ENCODE results near the gene SIX6.
"Not testable (repeated sequence)": the region's sequence is repeated elsewhere in the genome, so short reads cannot be mapped to it uniquely, and the experiment has no call there.

The SIX6 gene

DNA sequence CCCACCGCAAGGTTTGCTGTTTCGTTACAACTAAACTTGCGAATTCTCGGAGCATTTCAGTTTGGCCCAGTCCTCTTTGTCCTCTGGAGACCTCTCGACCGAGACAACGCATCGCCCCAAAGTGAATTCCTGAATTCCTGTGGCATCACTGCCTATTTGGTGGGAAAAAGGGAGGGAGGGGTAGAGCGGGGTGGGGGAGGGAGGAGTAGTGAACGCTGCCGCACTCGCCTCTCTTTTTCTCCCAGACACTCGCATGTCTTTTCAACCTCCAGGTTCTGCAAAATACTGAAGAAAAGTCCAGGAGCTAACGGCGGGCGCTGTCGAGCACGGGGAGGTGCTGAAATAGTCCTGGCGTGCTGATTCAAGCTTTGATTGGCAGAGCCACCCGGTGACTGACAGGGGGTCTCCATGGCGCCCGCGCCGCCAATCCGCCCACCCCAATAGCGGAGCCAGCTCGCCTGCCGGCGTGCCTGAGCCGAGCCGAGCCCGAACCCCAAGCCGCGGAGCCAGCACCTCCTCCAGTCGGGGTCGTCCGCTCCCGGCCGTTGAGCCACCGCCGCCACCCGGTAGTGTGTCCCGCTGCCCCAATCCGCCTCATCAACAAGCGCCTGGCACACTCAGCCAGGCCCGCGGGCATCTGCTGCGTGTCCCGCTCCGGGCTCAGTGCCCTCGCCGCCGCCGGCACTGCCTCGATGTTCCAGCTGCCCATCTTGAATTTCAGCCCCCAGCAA is at the start of gene SIX6:
Gene SIX6 (plus strand): TSS at position 440 of the 731 bp plus-strand sequence. CDS start 253 bp downstream, at position 693.
- DNase-seq (ENCODE audit: low spot score) = no peak

DNA sequence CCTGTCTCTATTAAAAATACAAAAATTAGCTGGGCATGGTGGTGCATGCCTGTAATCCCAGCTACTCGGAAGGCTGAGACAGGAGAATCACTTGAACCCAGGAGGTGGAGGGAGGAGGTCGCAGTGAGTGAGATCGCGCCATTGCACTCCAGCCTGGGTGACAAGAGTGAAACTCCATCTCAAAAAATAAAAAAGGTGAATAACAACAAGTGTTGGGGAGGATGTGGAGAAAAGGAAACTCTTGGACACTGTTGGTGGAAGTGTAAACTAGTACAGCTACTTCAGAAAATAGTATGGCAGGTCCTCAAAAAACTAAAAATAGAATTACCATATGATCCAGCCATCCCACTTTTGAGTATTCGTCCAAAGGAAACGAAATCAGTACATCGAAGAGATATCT is 28.7 kb upstream of the SIX6 start:
- DNase-seq (ENCODE audit: low spot score) = not testable (repeated sequence)

DNA sequence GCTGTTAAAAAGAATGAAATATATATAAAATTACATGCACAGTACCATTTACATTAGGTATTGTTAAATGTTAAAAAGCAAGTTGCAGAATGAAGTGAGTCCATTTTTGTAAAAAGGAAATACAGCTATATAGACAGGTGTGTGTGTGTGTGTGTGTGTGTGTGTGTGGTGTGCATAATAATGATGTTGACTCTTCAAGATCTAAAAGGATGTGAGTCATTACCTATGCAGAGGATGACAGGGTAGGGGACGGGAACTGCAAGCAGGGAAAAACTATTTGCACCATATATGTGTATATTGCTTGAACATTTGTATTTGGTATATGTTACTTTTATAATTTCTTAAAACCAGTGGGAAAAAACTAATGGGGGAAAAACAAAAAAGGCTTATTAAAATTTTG is 26.2 kb upstream of the SIX6 start:
- no peak for DNase-seq (ENCODE audit: low spot score)

DNA sequence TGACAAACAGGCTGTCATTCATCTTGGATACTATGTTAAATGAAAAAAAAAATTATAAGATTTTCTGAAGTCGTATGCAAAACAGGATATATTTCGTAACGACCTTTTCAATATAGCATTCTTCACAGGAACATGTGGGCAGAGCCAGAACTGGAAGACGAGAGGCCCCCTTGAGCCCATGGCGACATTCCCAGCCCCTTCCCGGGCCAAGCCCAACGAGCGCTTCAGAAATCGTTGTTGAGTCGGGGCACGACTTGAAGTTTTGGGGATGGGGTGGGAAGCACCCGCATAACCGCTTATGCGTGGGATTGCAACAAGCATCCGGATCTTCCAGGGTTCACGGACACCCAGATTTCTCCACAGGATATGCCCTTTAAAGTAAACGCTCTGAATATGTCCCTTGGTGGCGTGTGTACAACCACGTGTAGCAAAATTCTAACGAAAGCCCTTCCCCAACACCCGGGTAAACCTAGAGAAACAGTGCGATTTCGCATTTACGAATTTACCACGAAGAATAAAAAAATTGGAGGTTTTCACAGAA is 23.8 kb upstream of the SIX6 start:
- no peak for DNase-seq (ENCODE audit: low spot score)

DNA sequence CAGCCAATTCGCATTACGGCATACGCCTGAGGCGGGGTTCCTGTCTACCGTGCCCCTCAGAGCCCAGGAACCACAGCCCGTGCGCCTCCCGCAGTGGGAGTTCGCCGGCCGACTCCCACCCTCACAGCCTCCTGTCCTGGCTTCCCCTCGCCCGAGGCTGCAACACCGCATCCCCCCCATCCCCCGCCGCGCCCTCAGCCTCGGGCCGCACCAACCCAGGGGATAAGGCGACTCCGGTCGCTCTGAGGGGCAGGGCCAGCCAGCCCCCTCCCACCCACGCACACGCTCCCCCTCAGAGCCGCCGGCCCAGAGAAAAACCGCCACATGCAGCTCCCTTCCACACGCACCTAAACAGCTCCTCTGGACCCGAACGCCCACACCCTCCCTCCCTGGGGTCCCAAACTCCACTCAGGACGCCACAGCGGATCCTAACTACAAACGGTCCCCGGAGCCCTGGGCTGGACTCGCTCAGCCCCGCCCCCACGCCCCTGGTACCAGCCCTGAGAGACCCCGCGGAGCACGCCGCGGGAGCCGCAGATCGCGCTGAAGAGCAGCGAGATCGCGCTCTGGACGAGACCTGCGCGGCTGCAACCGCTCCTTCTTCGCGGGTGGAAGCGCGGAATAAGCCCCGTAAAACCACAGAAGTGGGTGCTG is 23.2 kb upstream of the SIX6 start, which contains the start of gene C14orf39:
Gene C14orf39 (minus strand): TSS at position 466 of the 654 bp plus-strand sequence. CDS start 985 bp downstream, outside the sequence.
- no peak for DNase-seq (ENCODE audit: low spot score)

DNA sequence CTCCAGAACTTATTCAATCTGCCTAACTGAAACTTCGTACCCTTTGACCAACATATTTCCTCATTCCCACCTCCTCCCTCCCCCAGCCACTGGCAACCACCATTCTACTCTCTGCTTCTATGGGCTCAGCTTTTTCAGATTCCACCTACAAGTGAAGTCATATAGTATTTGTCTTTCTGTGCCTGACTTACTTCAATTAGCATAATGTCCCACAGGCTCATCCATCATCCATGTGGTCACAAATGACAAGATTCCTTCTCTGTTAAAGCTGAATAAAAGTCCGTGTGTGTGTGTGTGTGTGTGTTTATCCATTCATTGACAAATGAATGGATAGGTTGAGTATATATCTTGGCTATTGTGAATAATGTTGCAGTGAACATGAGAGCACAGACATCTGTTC is 21.7 kb upstream of the SIX6 start:
- DNase-seq (ENCODE audit: low spot score) = no peak

DNA sequence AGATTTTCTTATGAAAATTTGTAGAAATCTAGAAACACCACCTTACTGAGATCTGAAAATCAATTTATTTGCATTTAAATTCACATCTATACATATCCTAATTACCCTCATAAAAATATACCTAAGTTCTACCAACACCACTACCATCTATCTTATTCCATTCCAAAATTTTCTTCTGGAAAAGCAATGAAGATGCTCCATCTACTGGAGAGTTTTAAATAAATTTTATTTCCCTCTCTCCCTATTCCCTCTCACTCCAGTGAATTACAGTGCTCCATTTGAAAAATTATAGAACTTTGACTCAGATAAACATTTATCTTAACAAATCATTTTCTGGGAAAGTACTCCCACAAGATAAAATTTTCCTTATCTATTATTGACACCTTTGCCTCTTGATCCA is 20.8 kb upstream of the SIX6 start:
- DNase-seq (ENCODE audit: low spot score) = no peak

DNA sequence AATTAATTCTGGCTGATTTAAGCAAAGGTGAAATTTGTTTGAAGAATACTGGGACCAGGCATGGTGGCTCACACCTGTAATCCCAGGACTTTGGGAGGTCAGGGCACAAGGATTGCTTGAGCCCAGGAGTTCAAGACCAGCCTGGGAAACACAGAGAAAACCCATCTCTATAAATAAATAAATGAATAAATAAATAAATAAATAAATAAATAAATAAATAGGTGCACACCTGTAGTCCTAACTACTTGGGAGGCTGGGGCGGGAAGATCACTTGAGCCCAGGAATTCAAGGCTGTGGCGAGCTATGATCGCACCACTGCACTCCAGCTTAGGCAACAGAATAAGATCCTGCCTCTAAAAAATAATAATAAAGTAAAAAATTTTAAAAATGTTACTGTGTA is 18.7 kb upstream of the SIX6 start:
- no peak for DNase-seq (ENCODE audit: low spot score)

DNA sequence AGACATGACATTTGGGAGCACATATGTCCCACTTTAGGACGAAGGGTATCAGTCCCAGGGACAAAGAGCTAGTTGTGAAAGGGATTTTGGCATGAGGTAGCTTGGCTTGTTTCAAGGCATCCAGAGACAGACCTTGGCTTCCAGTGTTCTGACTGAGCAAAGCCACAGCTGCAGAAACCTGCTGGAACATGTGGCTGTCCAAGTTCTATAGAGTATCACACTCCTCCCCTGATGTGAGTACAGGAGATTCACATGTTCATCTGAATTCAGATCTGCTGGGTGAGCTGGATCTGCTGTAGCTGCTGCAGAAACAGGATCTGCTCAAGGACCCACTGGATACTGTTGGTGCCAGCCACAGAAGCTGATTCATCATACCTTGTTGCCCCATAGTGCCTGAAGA is 13.0 kb upstream of the SIX6 start:
- no peak for DNase-seq (ENCODE audit: low spot score)

DNA sequence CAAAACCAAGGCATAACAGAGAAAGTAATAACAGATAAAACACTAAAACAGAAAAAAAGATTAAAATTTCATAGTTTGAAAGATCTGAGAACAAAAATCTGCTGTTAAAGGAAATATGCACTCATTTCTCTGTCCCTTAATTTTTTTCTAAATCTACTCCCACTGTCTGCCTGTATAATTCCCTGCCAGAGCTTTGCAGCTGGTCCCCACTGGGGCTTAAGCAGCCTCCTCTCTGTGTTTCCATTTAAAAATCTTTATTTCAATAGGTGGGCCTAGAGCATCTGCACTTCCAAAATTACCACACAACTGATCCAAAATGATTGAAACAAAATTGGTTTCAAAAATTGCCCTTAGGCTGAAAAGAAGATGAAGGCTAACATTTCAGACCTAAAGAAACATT is 6.4 kb upstream of the SIX6 start:
- DNase-seq (ENCODE audit: low spot score) = no peak

DNA sequence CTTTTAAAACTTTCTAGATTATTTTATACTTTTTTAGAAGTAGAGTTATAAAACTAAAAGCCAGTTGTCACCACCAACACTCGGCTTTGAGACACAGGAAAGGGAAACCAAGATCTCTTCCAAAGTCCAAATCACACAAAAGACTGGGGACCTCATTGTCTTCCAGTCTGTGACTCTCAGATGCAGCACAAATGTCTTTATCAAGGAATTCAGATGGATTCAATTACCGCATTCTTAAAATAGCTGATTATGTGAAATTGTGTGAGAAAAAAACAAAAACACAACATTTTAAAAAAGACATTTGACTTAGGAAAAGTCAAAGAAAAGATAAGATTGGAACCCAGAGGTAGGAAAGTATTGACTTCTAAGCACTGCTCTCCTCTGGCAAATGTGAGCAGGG is 3.5 kb upstream of the SIX6 start:
- no peak for DNase-seq (ENCODE audit: low spot score)

DNA sequence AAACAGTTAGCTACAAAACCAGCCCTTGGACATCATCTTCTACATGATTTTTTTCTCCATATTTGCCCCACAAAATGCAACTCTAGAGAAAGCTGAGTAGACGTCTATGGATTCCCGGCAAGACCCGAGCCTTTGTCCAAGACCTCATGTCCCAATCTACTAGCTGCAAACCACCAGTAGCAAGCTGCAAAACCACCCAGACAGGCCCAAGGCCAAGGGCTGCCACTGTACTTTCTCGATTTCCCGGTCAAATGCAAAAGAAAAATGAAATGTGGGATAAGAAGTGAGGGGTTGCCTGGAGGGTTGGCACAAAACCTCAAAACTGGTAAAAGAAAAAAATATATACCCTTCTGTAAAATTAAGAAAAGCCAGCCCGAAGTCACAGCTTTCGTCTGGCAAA is 2.9 kb upstream of the SIX6 start:
- DNase-seq (ENCODE audit: low spot score) = no peak

DNA sequence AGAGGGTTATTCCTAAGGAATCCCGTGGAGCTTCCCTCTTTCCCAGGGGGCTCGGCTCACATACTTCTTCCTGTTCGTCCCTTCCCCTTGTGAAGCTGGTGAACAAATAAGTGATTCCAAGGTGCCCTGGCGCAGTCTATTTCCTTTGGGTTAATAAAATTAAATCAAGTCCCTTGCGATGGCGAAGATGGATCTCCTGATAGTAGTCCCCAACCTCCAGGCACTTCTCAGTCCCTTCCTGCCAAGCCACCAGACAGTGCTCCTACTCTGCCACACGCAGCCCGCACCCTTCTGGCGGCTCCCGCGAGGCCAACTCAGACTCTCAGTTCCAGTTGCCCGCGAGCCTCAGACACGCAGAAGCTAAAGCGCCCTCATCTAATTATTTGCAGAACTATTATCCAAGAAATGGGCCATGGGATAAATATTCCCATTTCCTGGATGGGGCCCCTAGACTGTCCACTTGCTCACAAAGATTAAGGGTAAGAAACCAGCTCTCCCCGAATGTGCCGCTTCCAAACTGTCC is 2.4 kb upstream of the SIX6 start:
- DNase-seq (ENCODE audit: low spot score) = no peak

DNA sequence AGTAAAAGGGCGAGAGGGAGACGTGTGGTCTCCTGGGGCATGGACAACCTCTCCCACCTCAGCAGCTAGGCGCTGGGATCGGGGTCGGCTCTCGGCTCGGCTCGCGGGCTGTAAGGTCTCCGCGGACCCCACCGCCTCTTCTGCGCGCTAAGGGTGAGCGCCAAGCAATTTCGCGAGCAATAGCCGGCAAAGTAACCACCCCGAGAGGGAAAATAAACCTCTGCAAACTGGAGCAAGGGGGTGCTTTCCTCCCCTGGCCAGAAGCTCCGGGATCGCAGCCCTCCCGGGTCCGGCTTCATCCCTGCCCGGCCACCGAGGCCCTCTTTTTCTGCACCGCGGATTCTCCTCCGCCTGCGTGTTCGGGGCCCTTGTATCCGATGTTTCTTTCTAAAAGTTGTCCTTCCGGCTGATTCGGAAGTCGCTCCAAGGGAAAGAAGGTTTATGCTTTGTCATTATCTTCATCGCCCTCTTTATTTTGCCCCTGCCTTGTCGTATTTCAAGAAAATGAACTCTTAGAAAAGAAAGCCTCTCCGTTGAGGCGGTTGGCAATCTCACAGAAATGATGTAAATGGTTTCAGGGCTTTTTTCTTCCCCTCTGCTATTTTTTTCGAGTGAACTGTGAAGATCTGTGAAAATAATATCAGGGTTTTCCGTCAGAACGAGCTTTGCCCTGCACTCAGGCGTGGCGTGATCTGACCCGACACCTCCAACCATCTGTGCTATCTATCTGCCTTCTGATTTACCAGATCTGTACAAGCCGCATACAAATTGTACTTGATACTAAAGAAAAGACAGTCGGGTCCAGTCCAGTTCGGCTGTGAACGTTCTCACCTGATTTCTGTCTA is 1.7 kb upstream of the SIX6 start:
- no peak for DNase-seq (ENCODE audit: low spot score)

DNA sequence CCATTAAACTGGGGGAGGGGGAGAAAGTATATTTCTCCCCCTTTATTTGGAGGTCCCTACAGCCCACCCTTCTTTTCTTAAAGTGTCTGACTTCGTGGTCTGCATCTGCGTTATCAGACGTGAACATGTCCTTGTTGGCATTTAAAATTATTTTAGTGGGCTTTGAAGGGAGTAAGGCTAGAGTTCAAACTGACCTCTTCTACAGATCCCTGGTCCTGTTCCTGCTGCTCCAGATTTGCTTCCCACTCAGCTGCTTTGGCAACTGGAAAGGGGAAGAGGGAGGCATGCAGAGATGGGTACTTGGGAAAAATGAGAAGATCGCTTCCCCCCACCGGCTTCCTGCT is 611 bp upstream of the SIX6 start:
- DNase-seq (ENCODE audit: low spot score) = no peak

DNA sequence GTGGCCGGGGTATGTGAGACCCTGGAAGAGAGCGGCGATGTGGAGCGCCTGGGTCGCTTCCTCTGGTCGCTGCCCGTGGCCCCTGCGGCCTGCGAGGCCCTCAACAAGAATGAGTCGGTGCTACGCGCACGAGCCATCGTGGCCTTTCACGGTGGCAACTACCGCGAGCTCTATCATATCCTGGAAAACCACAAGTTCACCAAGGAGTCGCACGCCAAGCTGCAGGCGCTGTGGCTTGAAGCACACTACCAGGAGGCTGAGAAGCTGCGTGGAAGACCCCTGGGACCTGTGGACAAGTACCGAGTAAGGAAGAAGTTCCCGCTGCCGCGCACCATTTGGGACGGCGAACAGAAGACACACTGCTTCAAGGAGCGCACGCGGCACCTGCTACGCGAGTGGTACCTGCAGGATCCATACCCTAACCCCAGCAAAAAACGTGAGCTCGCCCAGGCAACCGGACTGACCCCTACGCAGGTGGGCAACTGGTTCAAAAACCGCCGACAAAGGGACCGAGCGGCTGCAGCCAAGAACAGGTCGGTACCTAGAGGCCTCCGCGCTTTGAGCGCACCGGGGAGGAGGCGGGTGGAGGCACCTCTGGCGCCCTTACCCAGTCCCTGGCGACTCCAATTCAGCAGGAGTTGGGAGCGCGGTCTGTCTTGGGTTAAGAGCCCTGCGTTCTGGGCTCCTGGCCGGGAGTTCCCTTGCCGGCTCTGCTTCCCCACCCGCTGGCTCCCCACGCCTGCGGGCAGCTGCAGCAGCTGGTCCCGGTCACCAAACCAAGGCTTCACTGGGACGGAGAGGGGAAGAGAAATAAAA is 700 bp downstream of the SIX6 start:
- no peak for DNase-seq (ENCODE audit: low spot score)

DNA sequence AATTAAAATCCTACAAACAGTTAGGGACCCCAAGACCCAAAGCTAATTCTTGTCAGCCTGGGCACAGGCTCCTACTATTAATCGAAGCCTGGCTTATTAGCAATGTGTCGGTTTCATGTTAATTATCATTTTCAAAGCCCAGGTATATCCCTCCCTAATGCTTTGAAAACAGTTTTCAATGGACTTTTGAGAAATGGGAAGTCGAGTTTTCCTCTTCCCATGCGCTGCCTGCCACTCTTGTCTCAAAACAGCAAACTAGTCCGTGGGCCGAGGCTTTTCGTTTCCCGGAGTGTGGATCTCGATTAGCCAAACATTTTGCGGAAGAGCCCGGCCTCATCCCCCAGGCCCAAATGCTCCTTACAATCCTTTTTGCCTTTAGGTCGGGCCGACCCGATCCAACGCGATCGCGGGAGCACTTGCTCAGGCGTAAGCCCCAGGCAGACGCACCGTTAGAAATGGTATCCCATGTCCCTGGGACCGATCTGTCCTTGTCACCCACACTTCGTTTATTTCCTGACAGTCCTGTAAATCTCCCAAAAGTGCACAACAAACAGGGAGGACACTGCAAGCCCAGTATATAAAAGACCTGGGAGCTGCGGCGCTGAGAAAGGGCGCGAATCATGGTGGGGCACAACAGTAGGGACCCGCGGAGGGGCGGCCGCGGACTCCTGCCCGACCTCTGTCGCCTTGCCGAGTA is 1.5 kb downstream of the SIX6 start:
- DNase-seq (ENCODE audit: low spot score) = no peak

DNA sequence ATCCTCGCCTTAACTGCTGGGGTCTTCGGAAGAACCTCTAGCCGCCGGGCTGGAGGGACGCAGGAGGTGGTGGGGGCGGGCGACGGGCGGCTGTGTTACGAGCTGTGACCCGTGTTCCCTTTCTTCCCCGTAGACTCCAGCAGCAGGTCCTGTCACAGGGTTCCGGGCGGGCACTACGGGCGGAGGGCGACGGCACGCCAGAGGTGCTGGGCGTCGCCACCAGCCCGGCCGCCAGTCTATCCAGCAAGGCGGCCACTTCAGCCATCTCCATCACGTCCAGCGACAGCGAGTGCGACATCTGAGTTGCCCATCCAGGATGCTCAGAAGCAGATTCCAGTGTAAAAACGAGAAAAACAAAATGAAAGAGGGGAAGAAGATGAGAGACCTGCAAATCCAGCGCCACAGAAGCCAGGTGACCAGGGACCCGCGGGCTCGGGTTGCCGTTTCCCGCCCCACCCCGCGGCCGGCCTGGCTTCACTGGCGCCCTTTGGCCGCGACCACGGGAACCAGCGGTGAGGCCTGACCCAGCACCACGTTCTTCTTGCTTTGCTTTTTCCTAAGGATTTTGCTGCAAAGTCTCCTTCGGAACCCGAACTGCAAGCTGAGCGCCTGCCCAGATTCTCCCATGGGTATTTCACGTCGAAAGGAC is 2.1 kb downstream of the SIX6 start:
- DNase-seq (ENCODE audit: low spot score) = no peak

DNA sequence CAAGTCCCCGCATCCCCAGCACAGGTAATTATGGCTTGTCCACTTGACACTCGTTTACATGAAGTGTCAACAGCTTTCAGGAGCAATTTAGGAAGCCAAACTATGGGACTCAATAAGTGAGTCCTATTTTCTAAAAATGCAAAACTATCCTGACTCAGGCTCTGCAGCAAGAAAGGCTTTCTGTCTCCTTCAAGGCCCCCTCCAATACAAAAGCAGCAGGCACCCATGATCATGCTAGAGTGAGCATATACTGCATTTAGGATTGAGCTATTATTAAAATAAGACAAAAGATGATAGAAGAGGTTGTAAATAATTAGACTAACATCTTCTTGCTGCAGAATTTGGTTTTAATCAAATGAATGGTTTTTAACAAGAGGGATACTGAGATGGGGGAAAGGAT is 3.2 kb downstream of the SIX6 start:
- no peak for DNase-seq (ENCODE audit: low spot score)

DNA sequence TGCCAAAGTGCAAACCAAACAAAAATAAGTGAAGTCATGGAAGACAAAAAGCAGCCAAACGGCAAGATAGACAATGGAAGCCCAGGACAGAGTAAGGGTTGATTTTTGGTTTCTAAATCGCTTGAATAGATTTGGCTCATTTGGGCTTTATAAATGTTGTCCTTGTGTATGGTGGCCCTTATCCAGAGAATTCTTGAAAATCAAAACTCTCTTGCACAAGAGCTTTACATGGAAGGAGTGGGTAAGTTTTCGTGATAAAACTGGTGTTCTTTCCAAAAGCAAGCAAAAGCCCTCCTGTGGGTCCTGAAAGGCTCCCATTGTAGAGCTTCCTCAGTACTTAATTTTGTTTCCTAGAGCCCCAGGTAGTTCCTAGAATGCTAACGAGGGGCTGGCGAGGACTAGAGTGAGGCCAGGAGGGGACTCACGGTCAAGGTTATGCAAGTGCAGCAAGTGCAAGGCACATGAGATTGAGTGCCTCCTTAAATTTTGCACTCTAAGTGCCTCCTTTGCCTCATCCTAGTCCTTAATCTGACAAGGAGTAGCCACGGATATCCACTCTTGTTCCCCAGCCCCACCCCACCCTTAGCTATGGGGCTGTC is 4.1 kb downstream of the SIX6 start:
- no peak for DNase-seq (ENCODE audit: low spot score)

Measured in cerebellar cortex (tissue), 1 donor.